Activated naive CD4-positive, alpha-beta T cell treated with anti-CD3 and anti-CD28 coated beads, Interleukin-2, amount 10 ng/mL, durations not matched to agents 7 days and 5 days (primary cell): ENCODE results near the gene EID2B.

Experiments
- CTCF ChIA-PET: fragments of 350-600 bp; sonication (Branson Sonifier 250); formaldehyde crosslinking; loops from one replicate; lab custom pipeline; 2021; ENCODE audit warnings: antibody characterized with exemption; lab: Charles Lee
- DNase-seq: peaks from one replicate; pipeline ENCODE4 v3.0.0-alpha.2; 2020
- H3K27ac Mint-ChIP-seq: one replicate; pipeline ENCODE4 v1.8.0; 2021; ENCODE audit warnings: mild to moderate bottlenecking, moderate library complexity, mixed read lengths
- H3K27me3 Mint-ChIP-seq: one replicate; pipeline ENCODE4 v1.8.0; 2021; ENCODE audit warnings: mild to moderate bottlenecking, mixed read lengths
- H3K36me3 Mint-ChIP-seq: one replicate; pipeline ENCODE4 v1.8.0; 2021; ENCODE audit warnings: mixed read lengths
- H3K4me1 Mint-ChIP-seq: one replicate; pipeline ENCODE4 v1.8.0; 2021; ENCODE audit warnings: mixed read lengths
- H3K4me3 Mint-ChIP-seq: one replicate; pipeline ENCODE4 v1.8.0; 2021; ENCODE audit warnings: mild to moderate bottlenecking, moderate library complexity, mixed read lengths
- H3K9me3 Mint-ChIP-seq: one replicate; pipeline ENCODE4 v1.8.0; 2021; ENCODE audit warnings: mixed read lengths

Gene EID2B

GRCh38 chr19:39518458-39518857 is 14.2 kb downstream of the EID2B start:
- Mint-ChIP-seq H3K4me1 (peaks cover 10% of the 10 kb centered on the region), H3K4me3 (no peak overlapping the region), H3K9me3 (no peaks in the 10 kb centered on the region), H3K27me3 (peaks cover 65% of the 10 kb centered on the region), H3K27ac (no peak overlapping the region), H3K36me3 (peaks cover 5% of the 10 kb centered on the region)
- DNase-seq: no peak
- CTCF ChIA-PET: interaction anchor here (0.5 to 1.6 kb wide), 2 partner anchors 16 to 518 kb away, joined by 3 to 4 read pairs; no protein-coding TSS in a partner anchor

GRCh38 chr19:39517432-39517831 is 15.2 kb downstream of the EID2B start:
- H3K27ac Mint-ChIP-seq: no peak overlapping the region
- peaks cover 5% of the 10 kb centered on the region for H3K36me3 Mint-ChIP-seq
- peaks cover 76% of the 10 kb centered on the region for H3K27me3 Mint-ChIP-seq
- H3K9me3 Mint-ChIP-seq: no peaks in the 10 kb centered on the region
- no peak for DNase-seq
- CTCF ChIA-PET: interaction anchor here (0.8 kb wide), 1 partner anchor 14 kb away, joined by 3 read pairs; no protein-coding TSS in a partner anchor
- no peak overlapping the region for H3K4me3 Mint-ChIP-seq
- peaks cover 10% of the 10 kb centered on the region for H3K4me1 Mint-ChIP-seq

- peaks cover 5% of the 10 kb centered on the region for H3K36me3 Mint-ChIP-seq
- peak overlapping the region; percentile 43 for H3K4me3 Mint-ChIP-seq
- DNase-seq: no peak
- H3K27ac Mint-ChIP-seq: peak overlapping the region; percentile 38
- peaks cover 10% of the 10 kb centered on the region for H3K4me1 Mint-ChIP-seq
- peaks cover 83% of the 10 kb centered on the region for H3K27me3 Mint-ChIP-seq
- CTCF ChIA-PET: no interaction called here
- no peaks in the 10 kb centered on the region for H3K9me3 Mint-ChIP-seq
Measured at GRCh38 chr19:39516270-39516669, 16.4 kb downstream of the EID2B start.

- no peak for DNase-seq
- Mint-ChIP-seq H3K27ac (no peak overlapping the region), H3K27me3 (peaks cover 86% of the 10 kb centered on the region), H3K36me3 (peaks cover 5% of the 10 kb centered on the region), H3K9me3 (no peaks in the 10 kb centered on the region), H3K4me3 (peak overlapping the region; percentile 43), H3K4me1 (peaks cover 10% of the 10 kb centered on the region)
- CTCF ChIA-PET: interaction anchor here (2.3 kb wide), 1 partner anchor 13 kb away, joined by 11 read pairs; no protein-coding TSS in a partner anchor
Measured at GRCh38 chr19:39515551-39516191, 17.0 kb downstream of the EID2B start.

GRCh38 chr19:39514840-39515550 is 17.7 kb downstream of the EID2B start, which contains the start of gene SELENOV:
TSS of gene SELENOV (plus strand) at chr19:39515139. CDS start at chr19:39515213, 74 bp downstream.
- H3K4me3 Mint-ChIP-seq: peak within 1 kb of the TSS; percentile 33
- CTCF ChIA-PET: interaction anchor here (1.1 to 2.3 kb wide), 3 partner anchors 12 to 17 kb away, joined by 3 to 11 read pairs (median 4); no protein-coding TSS in a partner anchor
- H3K4me1 Mint-ChIP-seq: peaks cover 10% of the 10 kb centered on the region
- H3K27ac Mint-ChIP-seq: no peak within 1 kb of the TSS
- peaks cover 5% of the 10 kb centered on the region for H3K36me3 Mint-ChIP-seq
- peak; percentile 37 for DNase-seq
- peaks cover 90% of the 10 kb centered on the region for H3K27me3 Mint-ChIP-seq
- H3K9me3 Mint-ChIP-seq: no peaks in the 10 kb centered on the region

GRCh38 chr19:39512988-39513387 is 19.7 kb downstream of the EID2B start:
- Mint-ChIP-seq H3K4me1 (peaks cover 12% of the 10 kb centered on the region), H3K4me3 (no peak overlapping the region), H3K9me3 (no peaks in the 10 kb centered on the region), H3K27me3 (peaks cover 90% of the 10 kb centered on the region), H3K36me3 (peaks cover 5% of the 10 kb centered on the region), H3K27ac (no peak overlapping the region)
- DNase-seq: no peak
- CTCF ChIA-PET: no interaction called here

- no peak overlapping the region for H3K4me3 Mint-ChIP-seq
Measured at GRCh38 chr19:39509233-39509632, 23.4 kb downstream of the EID2B start.

GRCh38 chr19:39508629-39509028 is 24.0 kb downstream of the EID2B start:
- CTCF ChIA-PET: interaction anchor here (0.7 to 1.0 kb wide), 2 partner anchors 24 to 26 kb away, joined by 3 read pairs; partner anchors contain the start of gene EID2B
- no peak for DNase-seq
- Mint-ChIP-seq H3K9me3 (no peaks in the 10 kb centered on the region), H3K27ac (no peak overlapping the region), H3K27me3 (peaks cover 90% of the 10 kb centered on the region), H3K4me1 (peaks cover 20% of the 10 kb centered on the region), H3K4me3 (no peak overlapping the region), H3K36me3 (no peaks in the 10 kb centered on the region)

More at GRCh38 chr19:39509233-39509632, 23.4 kb downstream of the EID2B start:
- no peak for DNase-seq
- CTCF ChIA-PET: interaction anchor here (0.7 to 1.0 kb wide), 3 partner anchors 23 to 74 kb away, joined by 3 read pairs; partner anchors contain the start of genes EID2B and RPS16
- no peaks in the 10 kb centered on the region for H3K36me3 Mint-ChIP-seq
- peaks cover 90% of the 10 kb centered on the region for H3K27me3 Mint-ChIP-seq
- no peaks in the 10 kb centered on the region for H3K9me3 Mint-ChIP-seq
- H3K27ac Mint-ChIP-seq: no peak overlapping the region
- peaks cover 19% of the 10 kb centered on the region for H3K4me1 Mint-ChIP-seq

- Mint-ChIP-seq H3K36me3 (no peaks in the 10 kb centered on the region), H3K27me3 (peaks cover 90% of the 10 kb centered on the region), H3K4me3 (peak overlapping the region; percentile 69), H3K4me1 (peaks cover 28% of the 10 kb centered on the region), H3K9me3 (no peaks in the 10 kb centered on the region), H3K27ac (no peak overlapping the region)
- CTCF ChIA-PET: no interaction called here
- no peak for DNase-seq
Measured at GRCh38 chr19:39507715-39508364, 24.8 kb downstream of the EID2B start.

GRCh38 chr19:39506944-39507714 is 25.5 kb downstream of the EID2B start:
- Mint-ChIP-seq H3K27ac (no peak overlapping the region), H3K4me1 (peaks cover 28% of the 10 kb centered on the region), H3K9me3 (no peaks in the 10 kb centered on the region), H3K36me3 (no peaks in the 10 kb centered on the region), H3K27me3 (peaks cover 83% of the 10 kb centered on the region), H3K4me3 (peak overlapping the region; percentile 69)
- CTCF ChIA-PET: interaction anchor here (1.1 kb wide), 1 partner anchor 67 kb away, joined by 5 read pairs; no protein-coding TSS in a partner anchor
- peak; percentile 68 for DNase-seq

- peaks cover 79% of the 10 kb centered on the region for H3K27me3 Mint-ChIP-seq
- H3K4me3 Mint-ChIP-seq: peak overlapping the region; percentile 58
- H3K27ac Mint-ChIP-seq: no peak overlapping the region
- no peaks in the 10 kb centered on the region for H3K9me3 Mint-ChIP-seq
- CTCF ChIA-PET: interaction anchor here (1.1 kb wide), 1 partner anchor 66 kb away, joined by 5 read pairs; no protein-coding TSS in a partner anchor
- no peak for DNase-seq
- H3K4me1 Mint-ChIP-seq: peaks cover 28% of the 10 kb centered on the region
- H3K36me3 Mint-ChIP-seq: no peaks in the 10 kb centered on the region
Measured at GRCh38 chr19:39506598-39506943, 26.1 kb downstream of the EID2B start.

GRCh38 chr19:39502640-39503417 is 29.8 kb downstream of the EID2B start:
- Mint-ChIP-seq H3K36me3 (no peaks in the 10 kb centered on the region), H3K27ac (no peak overlapping the region), H3K4me3 (peak overlapping the region; percentile 40), H3K27me3 (peaks cover 87% of the 10 kb centered on the region), H3K4me1 (peaks cover 39% of the 10 kb centered on the region), H3K9me3 (no peaks in the 10 kb centered on the region)
- CTCF ChIA-PET: interaction anchor here (0.6 to 2.1 kb wide), 12 partner anchors 8 to 67 kb away, joined by 3 to 11 read pairs (median 4); partner anchors contain the start of genes EID2B, RPS16 and SELENOV
- DNase-seq: peak; percentile 78

- CTCF ChIA-PET: no interaction called here
- DNase-seq: no peak
- Mint-ChIP-seq H3K27me3 (peaks cover 87% of the 10 kb centered on the region), H3K9me3 (no peaks in the 10 kb centered on the region), H3K4me3 (no peak overlapping the region), H3K27ac (no peak overlapping the region), H3K36me3 (no peaks in the 10 kb centered on the region), H3K4me1 (peaks cover 29% of the 10 kb centered on the region)
Measured at GRCh38 chr19:39501340-39501739, 31.3 kb downstream of the EID2B start.
